NCI-H187 treated with DMSO at 0.1 percent for 48 hours (cell line): ENCODE measurements around the gene PTGES3.

Experiments used
- DNase-seq: peaks from one replicate; lab custom pipeline; 2025; lab: John Stamatoyannopoulos, UW

PTGES3 gene

GRCh38 chr12:56629459-56630179, 58.5 kb downstream of the PTGES3 start:
- no peak for DNase-seq

GRCh38 chr12:56628671-56629458, 59.2 kb downstream of the PTGES3 start:
- no peak for DNase-seq

DNA sequence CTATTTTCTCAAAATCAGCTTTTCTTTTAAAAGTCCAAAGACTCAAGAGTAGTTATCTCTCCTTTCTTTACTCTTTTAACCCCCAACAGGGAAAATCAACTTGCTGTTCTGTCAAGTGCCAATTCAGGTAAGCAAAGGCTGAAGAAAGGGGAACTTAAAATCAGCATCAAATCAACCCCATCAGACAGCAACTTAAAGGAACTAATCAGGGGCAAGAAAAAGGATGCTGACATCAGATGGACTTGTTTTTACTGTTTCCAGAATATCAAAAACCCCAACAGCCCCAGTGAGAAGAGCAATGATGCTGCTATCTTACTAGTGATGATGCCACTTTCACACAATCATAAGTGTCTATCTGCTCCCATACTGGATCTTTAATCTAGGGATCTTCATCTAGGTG, 61.4 kb downstream of the PTGES3 start:
- DNase-seq: no peak

DNA sequence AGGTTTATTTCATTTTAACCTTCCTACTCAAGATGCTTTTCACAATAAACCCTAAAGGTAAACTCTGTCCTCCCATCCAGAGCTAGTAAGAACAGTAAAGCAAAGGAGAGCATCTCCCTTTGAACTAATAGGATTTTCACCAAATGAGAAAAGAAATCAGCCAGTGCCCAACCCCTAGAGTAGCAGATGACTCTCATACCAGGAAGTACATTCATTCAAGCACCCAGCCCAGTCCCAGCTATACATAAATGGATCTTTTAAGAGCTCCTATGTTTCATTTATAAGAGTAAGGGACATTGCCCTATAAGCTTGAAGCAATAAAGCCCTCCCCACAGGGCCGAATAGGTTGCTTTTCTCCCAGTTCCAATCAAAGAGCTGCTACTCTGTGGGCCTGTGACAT, 65.5 kb downstream of the PTGES3 start:
- DNase-seq: no peak

DNA sequence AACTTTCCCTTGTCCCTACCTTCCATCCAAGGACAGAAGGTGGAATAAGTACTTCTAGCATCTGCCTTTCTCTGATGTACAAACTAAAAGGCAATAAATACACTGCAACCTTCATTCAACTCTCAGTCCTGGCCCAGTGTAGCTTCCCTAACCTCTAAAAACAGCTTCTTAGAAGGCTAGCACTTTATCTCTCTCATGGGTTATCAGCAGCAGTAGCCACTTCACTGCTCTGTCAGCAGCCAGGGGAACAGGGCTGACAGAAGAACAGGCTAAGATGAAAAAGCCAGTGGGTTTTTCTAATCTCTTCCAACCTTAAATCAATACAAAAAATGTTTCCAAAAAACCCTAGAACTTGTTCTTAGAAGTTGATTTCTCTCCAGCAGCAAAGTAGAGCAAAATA, 71.2 kb downstream of the PTGES3 start:
- no peak for DNase-seq

GRCh38 chr12:56616244-56616643, 71.8 kb downstream of the PTGES3 start:
- no peak for DNase-seq

DNA sequence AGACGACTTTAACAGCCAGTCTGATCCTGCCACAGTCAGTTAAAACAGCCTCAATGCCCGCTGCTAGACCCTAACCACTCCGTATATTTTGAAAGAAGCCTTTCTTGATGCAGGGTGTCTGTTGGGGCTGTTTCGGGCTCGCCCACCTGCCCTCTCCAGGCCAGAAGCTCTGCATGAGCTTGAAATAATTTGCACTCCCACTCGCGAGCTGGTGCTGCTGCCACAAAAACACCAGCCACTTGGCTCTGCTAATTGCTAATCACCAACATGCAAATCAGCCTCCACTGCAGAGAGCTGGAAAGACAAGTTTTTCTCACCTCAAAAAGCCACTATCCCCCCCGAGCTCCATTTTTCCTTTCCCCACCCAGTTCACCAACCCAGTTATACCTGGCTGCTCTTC, 73.5 kb downstream of the PTGES3 start:
- no peak for DNase-seq
